Fibroblast of skin of right quadriceps (primary cell): Measurements from ENCODE around the gene HES4.
A peak's percentile ranks its signal among the peaks of the same experiment; 100 is the strongest.
"Not testable (repeated sequence)": the region's sequence is repeated elsewhere in the genome, so short reads cannot be mapped to it uniquely, and the experiment has no call there.

ENCODE experiments used
- DNase-seq: peaks from one replicate; pipeline ENCODE4 v3.0.0-alpha.2; 2013

Gene HES4

GRCh38 chr1:997993-998744, 1.7 kb downstream of the HES4 start:
- DNase-seq = peak; percentile 15

GRCh38 chr1:997713-997992, 2.2 kb downstream of the HES4 start:
- no peak for DNase-seq

- DNase-seq = no peak
Observed at GRCh38 chr1:996851-997712, 2.8 kb downstream of the HES4 start.

- DNase-seq = no peak
Observed at GRCh38 chr1:995665-996633, 3.9 kb downstream of the HES4 start.

- not testable (repeated sequence) for DNase-seq
Observed at GRCh38 chr1:994546-994945, 5.4 kb downstream of the HES4 start.

GRCh38 chr1:993379-993995, 6.4 kb downstream of the HES4 start:
- DNase-seq = no peak

- DNase-seq = no peak
Observed at GRCh38 chr1:992362-992761, 7.5 kb downstream of the HES4 start.

GRCh38 chr1:991895-992294, 8.0 kb downstream of the HES4 start:
- no peak for DNase-seq

GRCh38 chr1:991275-991674, 8.6 kb downstream of the HES4 start:
- not testable (repeated sequence) for DNase-seq

GRCh38 chr1:988061-988460, 11.8 kb downstream of the HES4 start:
- DNase-seq = not testable (repeated sequence)

GRCh38 chr1:985126-985525, 14.8 kb downstream of the HES4 start:
- no peak for DNase-seq

GRCh38 chr1:984476-984814, 15.5 kb downstream of the HES4 start:
- no peak for DNase-seq

- no peak for DNase-seq
Observed at GRCh38 chr1:983798-984475, 16.0 kb downstream of the HES4 start.

- no peak for DNase-seq
Observed at GRCh38 chr1:982765-983436, 17.0 kb downstream of the HES4 start.

GRCh38 chr1:981955-982558, 17.8 kb downstream of the HES4 start, which contains the start of gene PERM1:
Gene PERM1, minus strand, starts transcription at chr1:982093. Its CDS starts 1,064 bp downstream, at chr1:981029.
- no peak for DNase-seq

- DNase-seq = no peak
Observed at GRCh38 chr1:981491-981954, 18.4 kb downstream of the HES4 start.

GRCh38 chr1:980602-981395, 19.1 kb downstream of the HES4 start:
- DNase-seq = no peak

- no peak for DNase-seq
Observed at GRCh38 chr1:980137-980571, 19.7 kb downstream of the HES4 start.

GRCh38 chr1:979744-980072, 20.2 kb downstream of the HES4 start:
- no peak for DNase-seq
